Karpas-422 (cell line): ENCODE results near the gene PSME2. TPM values are rescaled to one million over a fixed set of nuclear protein-coding genes. Genes with fewer than 3 reads are reported as not detected.

Experiments
- DNase-seq: peaks from one replicate; pipeline ENCODE4 v3.0.0-alpha.2; 2015
- H2AFZ ChIP-seq: fragments of 200-600 bp; sonication (generic); 2 replicates; pipeline ENCODE4 v1.6.1; 2014; ENCODE audit warnings: antibody characterized with exemption, low read length, mixed read lengths
- H3K27ac ChIP-seq: fragments of 200-600 bp; sonication (generic); 2 replicates; pipeline ENCODE4 v1.5.1; 2014; ENCODE audit warnings: mild to moderate bottlenecking, low read length, moderate library complexity
- H3K27me3 ChIP-seq: fragments of 200-600 bp; sonication (generic); 2 replicates; pipeline ENCODE4 v1.6.1; 2014; ENCODE audit warnings: low read length, mixed read lengths
- H3K36me3 ChIP-seq: fragments of 200-600 bp; sonication (generic); 2 replicates; pipeline ENCODE4 v1.6.1; 2014; ENCODE audit warnings: low read length, mixed read lengths; ENCODE audit not compliant: insufficient read depth
- H3K4me1 ChIP-seq: fragments of 200-600 bp; sonication (generic); 2 replicates; pipeline ENCODE4 v1.6.1; 2014; ENCODE audit warnings: mild to moderate bottlenecking, low read length, mixed read lengths
- H3K4me2 ChIP-seq: fragments of 200-600 bp; sonication (generic); 2 replicates; pipeline ENCODE4 v1.6.1; 2014; ENCODE audit warnings: low read length, low read depth, mild to moderate bottlenecking; ENCODE audit not compliant: poor library complexity, severe bottlenecking
- H3K4me3 ChIP-seq: fragments of 200-600 bp; sonication (generic); 2 replicates; pipeline ENCODE4 v1.5.1; 2014; ENCODE audit warnings: mild to moderate bottlenecking, antibody characterized with exemption, low read length, mixed read lengths
- H3K79me2 ChIP-seq: fragments of 200-600 bp; sonication (generic); 2 replicates; pipeline ENCODE4 v1.6.1; 2014; ENCODE audit warnings: mild to moderate bottlenecking, low read length, mixed read lengths
- H3K9ac ChIP-seq: fragments of 200-600 bp; sonication (generic); 2 replicates; pipeline ENCODE4 v1.6.0; 2014; ENCODE audit warnings: low read length
- H3K9me2 ChIP-seq: fragments of 200-600 bp; sonication (generic), shearing (Covaris generic); replicated peaks from 2 replicates; pipeline ENCODE4 v1.6.0; 2014; ENCODE audit warnings: mild to moderate bottlenecking, low read length, moderate library complexity; ENCODE audit not compliant: insufficient read depth
- H3K9me3 ChIP-seq: fragments of 300-700, 200-600 bp; sonication (generic); 2 replicates; pipeline ENCODE4 v1.6.1; 2014; ENCODE audit warnings: low read length, mixed read lengths
- H4K20me1 ChIP-seq: fragments of 200-600 bp; sonication (generic); 2 replicates; pipeline ENCODE4 v1.6.1; 2014; ENCODE audit warnings: mild to moderate bottlenecking, antibody characterized with exemption, low read length, low read depth; ENCODE audit not compliant: insufficient read depth
- total RNA-seq: library from RNA; depleted of rRNA; stranded (reverse); fragments of >200 nt; shearing (Covaris generic); gene quantifications from 2 replicates; pipeline ENCODE4 v1.2.3, GENCODE V29; 2014; ENCODE audit warnings: low replicate concordance; rRNA removed

The PSME2 gene, protein sequence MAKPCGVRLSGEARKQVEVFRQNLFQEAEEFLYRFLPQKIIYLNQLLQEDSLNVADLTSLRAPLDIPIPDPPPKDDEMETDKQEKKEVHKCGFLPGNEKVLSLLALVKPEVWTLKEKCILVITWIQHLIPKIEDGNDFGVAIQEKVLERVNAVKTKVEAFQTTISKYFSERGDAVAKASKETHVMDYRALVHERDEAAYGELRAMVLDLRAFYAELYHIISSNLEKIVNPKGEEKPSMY
- 469 and 536 TPM in 2 replicates for total RNA-seq

- peak; percentile 99 for DNase-seq
- H3K79me2 ChIP-seq = peaks cover 66% of the 10 kb centered on the region
- no peaks in the 10 kb centered on the region for H3K27me3 ChIP-seq
- peak within 1 kb of the TSS; percentile 99 for H3K9ac ChIP-seq
- peaks cover 54% of the 10 kb centered on the region for H3K4me1 ChIP-seq
- peaks cover 12% of the 10 kb centered on the region for H4K20me1 ChIP-seq
- H3K9me3 ChIP-seq = no peaks in the 10 kb centered on the region
- no peaks in the 10 kb centered on the region for H3K9me2 ChIP-seq
- H3K4me2 ChIP-seq = peak within 1 kb of the TSS; percentile 89
- peak within 1 kb of the TSS; percentile 73; the same call in 1 of the 2 replicates for H2AFZ ChIP-seq
- H3K36me3 ChIP-seq = peaks cover 33% of the 10 kb centered on the region
- H3K4me3 ChIP-seq = peak within 1 kb of the TSS; percentile 98
- peak within 1 kb of the TSS; percentile 82 for H3K27ac ChIP-seq
Observed at GRCh38 chr14:24146453-24146977, at the start of gene PSME2. Gene PSME2 (minus strand): TSS chr14:24146610. CDS start chr14:24146581, 29 bp downstream.

GRCh38 chr14:24195186-24196070 is 49.0 kb upstream of the PSME2 start, which contains the start of gene TM9SF1:
Gene TM9SF1 (minus strand): TSS chr14:24195441. CDS start chr14:24195019, 422 bp downstream.
- Histone ChIP-seq H3K36me3 (peaks cover 23% of the 10 kb centered on the region), H3K9ac (peak within 1 kb of the TSS; percentile 89), H3K79me2 (peaks cover 37% of the 10 kb centered on the region), H3K4me2 (peak within 1 kb of the TSS; percentile 74), H4K20me1 (no peaks in the 10 kb centered on the region), H3K4me1 (peaks cover 35% of the 10 kb centered on the region), H3K27me3 (no peaks in the 10 kb centered on the region), H3K27ac (peak within 1 kb of the TSS; percentile 78), H3K4me3 (peak within 1 kb of the TSS; percentile 72), H2AFZ (peak within 1 kb of the TSS; percentile 74; the same call in 1 of the 2 replicates), H3K9me3 (no peaks in the 10 kb centered on the region), H3K9me2 (no peaks in the 10 kb centered on the region)
- DNase-seq = peak; percentile 97

DNA sequence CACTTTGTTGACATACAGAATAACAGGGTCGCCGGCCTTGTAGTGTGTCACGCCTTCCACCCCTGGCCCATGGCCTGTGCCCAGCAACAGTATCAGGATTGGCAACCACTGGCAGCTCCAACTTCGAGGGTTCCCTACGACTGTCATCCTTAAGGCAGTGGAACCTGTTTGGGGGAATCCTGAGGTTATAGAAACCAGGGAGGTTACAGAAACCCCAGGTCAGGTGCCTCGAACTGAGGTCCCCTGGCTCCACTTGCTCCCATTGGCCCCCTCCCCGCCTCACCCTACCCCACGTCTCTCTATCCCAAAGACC is 48.4 kb upstream of the PSME2 start:
- H3K4me3 ChIP-seq = peak overlapping the region; percentile 72
- H2AFZ ChIP-seq = peak overlapping the region; percentile 74; the same call in 1 of the 2 replicates
- H3K9me2 ChIP-seq = no peaks in the 10 kb centered on the region
- no peaks in the 10 kb centered on the region for H3K27me3 ChIP-seq
- H3K27ac ChIP-seq = peak overlapping the region; percentile 78
- no peaks in the 10 kb centered on the region for H4K20me1 ChIP-seq
- DNase-seq = no peak
- peaks cover 38% of the 10 kb centered on the region for H3K4me1 ChIP-seq
- H3K9me3 ChIP-seq = no peaks in the 10 kb centered on the region
- H3K79me2 ChIP-seq = peaks cover 37% of the 10 kb centered on the region
- peaks cover 27% of the 10 kb centered on the region for H3K36me3 ChIP-seq
- H3K4me2 ChIP-seq = peak overlapping the region; percentile 74
- peak overlapping the region; percentile 89 for H3K9ac ChIP-seq

DNA sequence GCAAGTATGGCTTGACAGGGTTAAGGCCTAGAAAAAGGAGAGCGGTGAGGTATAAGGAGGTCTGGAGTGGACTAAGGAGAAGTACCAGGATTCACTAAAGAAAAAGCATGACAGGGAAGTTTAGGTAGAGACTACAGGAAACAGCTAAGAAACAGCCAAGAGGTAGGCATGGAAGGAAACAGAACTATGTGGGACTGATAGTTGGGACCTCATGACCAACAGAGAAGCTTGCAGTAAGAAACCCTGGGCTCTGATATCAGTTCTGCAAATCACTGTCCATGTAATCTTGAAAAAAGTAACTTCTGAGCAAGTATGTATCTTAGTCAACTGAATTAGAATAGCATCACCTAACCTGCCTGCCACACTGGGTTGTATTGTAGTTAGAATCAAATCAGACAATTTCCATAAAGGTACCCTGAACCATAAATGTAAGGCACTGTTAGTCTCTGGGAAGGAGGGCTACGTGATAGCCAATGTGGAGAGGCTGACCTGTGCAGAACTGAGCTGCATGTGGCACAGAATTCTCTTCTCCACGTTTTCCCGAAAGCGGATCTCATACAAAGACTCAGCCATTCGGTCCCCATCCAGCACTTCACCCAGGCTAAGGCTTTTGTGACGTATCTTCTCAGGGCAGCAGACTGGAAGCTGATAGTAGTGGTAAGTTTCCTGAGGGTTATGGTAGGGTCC is 47.9 kb upstream of the PSME2 start:
- no peak overlapping the region for H2AFZ ChIP-seq
- H3K36me3 ChIP-seq = peaks cover 27% of the 10 kb centered on the region

GRCh38 chr14:24192933-24193332 is 46.5 kb upstream of the PSME2 start:
- Histone ChIP-seq H3K27me3 (no peaks in the 10 kb centered on the region), H3K9me3 (no peaks in the 10 kb centered on the region), H3K9ac (no peak overlapping the region), H3K27ac (no peak overlapping the region), H3K4me2 (no peak overlapping the region), H3K4me1 (peaks cover 50% of the 10 kb centered on the region), H3K4me3 (no peak overlapping the region), H3K36me3 (peaks cover 27% of the 10 kb centered on the region), H3K9me2 (no peaks in the 10 kb centered on the region), H2AFZ (no peak overlapping the region), H3K79me2 (peaks cover 42% of the 10 kb centered on the region), H4K20me1 (no peaks in the 10 kb centered on the region)
- no peak for DNase-seq

More for the DNA sequence above, 47.9 kb upstream of the PSME2 start:
- H3K4me1 ChIP-seq = peaks cover 43% of the 10 kb centered on the region
- H3K9ac ChIP-seq = peak overlapping the region; percentile 89
- H3K4me3 ChIP-seq = peak overlapping the region; percentile 72
- no peaks in the 10 kb centered on the region for H3K9me3 ChIP-seq
- peak overlapping the region; percentile 74 for H3K4me2 ChIP-seq
- peaks cover 37% of the 10 kb centered on the region for H3K79me2 ChIP-seq
- H3K27ac ChIP-seq = peak overlapping the region; percentile 78; the same call in 1 of the 2 replicates
- no peaks in the 10 kb centered on the region for H4K20me1 ChIP-seq
- H3K9me2 ChIP-seq = no peaks in the 10 kb centered on the region
- H3K27me3 ChIP-seq = no peaks in the 10 kb centered on the region
- peak; percentile 51 for DNase-seq

- H3K4me3 ChIP-seq = no peak overlapping the region
- H3K79me2 ChIP-seq = peaks cover 63% of the 10 kb centered on the region
Observed at GRCh38 chr14:24190416-24190815, 44.0 kb upstream of the PSME2 start.

GRCh38 chr14:24189460-24189859 is 43.0 kb upstream of the PSME2 start:
- H3K27ac ChIP-seq = peak overlapping the region; percentile 64

More at GRCh38 chr14:24190416-24190815, 44.0 kb upstream of the PSME2 start:
- Histone ChIP-seq H3K9me2 (no peaks in the 10 kb centered on the region), H3K9ac (no peak overlapping the region), H3K4me2 (no peak overlapping the region), H3K4me1 (peaks cover 40% of the 10 kb centered on the region), H2AFZ (no peak overlapping the region), H3K27me3 (no peaks in the 10 kb centered on the region), H3K27ac (no peak overlapping the region), H4K20me1 (no peaks in the 10 kb centered on the region), H3K36me3 (peaks cover 39% of the 10 kb centered on the region), H3K9me3 (no peaks in the 10 kb centered on the region)
- DNase-seq = no peak

More at GRCh38 chr14:24189460-24189859, 43.0 kb upstream of the PSME2 start:
- DNase-seq = no peak
- H3K9me2 ChIP-seq = no peaks in the 10 kb centered on the region
- peaks cover 55% of the 10 kb centered on the region for H3K79me2 ChIP-seq
- H3K4me3 ChIP-seq = peak overlapping the region; percentile 72
- H3K9ac ChIP-seq = peak overlapping the region; percentile 59
- H2AFZ ChIP-seq = no peak overlapping the region
- no peaks in the 10 kb centered on the region for H3K9me3 ChIP-seq
- peak overlapping the region; percentile 96 for H3K4me2 ChIP-seq
- H3K36me3 ChIP-seq = peaks cover 41% of the 10 kb centered on the region
- H4K20me1 ChIP-seq = no peaks in the 10 kb centered on the region
- no peaks in the 10 kb centered on the region for H3K27me3 ChIP-seq
- H3K4me1 ChIP-seq = peaks cover 33% of the 10 kb centered on the region
